ENCODE measurements around the gene ANO7. TPM values are rescaled to one million over a fixed set of nuclear protein-coding genes. Genes with fewer than 3 reads are reported as not detected.
A peak's percentile ranks its signal among the peaks of the same experiment; 100 is the strongest.

Gene ANO7
- total and polyA plus RNA-seq, 5 experiments from 2014 or later, result 0.16 to 0.77 (median 0.57) TPM; not detected in 2

DNA sequence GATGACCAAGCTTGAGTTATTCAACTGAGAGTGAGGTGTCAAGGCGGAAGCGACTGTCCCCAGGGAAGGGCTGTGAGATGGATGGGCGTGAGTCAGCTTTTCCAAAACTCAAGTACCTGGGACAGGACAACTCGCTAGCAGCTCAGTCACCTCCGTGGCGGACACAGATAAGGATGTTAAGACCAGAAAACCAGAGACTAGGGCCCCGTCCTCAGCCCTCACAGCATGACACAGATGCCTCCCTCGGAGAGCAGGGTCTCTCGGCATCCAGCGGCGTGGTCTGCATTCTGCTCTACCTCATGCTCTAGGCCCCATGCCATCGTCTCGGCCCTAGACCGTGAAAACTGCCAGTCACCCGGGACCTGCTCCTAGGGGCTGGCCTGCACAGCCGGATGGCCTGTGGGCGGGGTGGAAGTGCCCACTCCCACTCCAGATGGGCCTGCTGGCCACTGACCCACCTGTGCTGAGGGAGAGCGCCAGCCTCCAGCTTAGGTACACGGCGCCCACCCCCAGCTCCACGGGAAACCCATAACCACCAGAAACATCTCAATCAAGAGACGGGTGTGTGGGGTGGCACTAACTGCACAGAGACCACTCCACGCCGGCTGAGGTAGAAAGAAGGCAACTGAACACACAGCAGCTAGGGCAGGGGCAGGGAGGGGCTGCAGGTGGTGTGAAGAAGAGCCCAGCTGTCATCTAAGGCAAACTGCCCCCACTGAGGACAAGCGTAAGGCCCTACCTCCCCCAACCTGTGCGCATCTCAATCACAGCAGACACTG lies 39.8 kb downstream of the ANO7 start:
- H3K27me3 Mint-ChIP-seq, result no peaks in the 10 kb centered on the region
- DNase-seq, result no peak
- H3K4me3 Mint-ChIP-seq, result no peak overlapping the region
- ATAC-seq, result no peak
- POLR2A ChIA-PET, result no interaction called here
- peaks cover 0 to 12% (median 3%) of the 10 kb centered on the region in 4 donors for H3K4me1 Mint-ChIP-seq
- peaks cover 6 to 62% (median 22%) of the 10 kb centered on the region in 3 donors for H3K36me3 Mint-ChIP-seq
- peak overlapping the region in 1 of 10 donors; percentile 40 for H3K27ac Mint-ChIP-seq
- H3K9me3 Mint-ChIP-seq, result no peaks in the 10 kb centered on the region

DNA sequence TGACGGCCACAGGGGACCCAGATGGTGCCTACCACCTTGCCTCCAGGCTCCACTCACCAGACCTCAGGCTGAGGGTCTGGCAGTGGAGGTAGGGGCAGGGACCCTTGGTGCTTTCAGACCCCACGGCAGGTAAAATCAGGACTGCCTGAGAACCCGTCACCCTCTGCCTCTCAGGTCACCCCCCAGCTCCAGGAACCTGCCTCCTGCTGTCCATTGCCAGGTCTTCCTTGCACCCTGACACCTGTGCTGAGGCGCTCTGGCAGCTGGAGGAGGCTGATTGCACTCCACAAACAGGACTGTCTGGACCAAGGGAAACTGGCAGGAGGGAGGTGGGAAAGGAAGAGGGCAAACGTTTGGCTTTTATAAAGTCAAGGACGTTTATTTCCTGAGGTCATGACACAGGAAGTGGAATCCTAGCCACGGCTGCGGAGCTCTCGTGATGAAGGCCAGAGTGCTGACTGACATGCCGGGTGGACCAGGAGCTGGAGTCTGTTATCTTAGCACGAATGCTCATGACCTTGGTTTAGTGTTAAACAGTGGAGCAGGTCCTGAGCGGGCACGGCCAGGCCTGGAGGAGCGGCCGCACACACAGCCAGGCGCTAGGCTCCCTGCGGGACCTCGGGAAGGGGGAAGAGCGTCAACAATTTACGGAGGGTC lies 40.5 kb downstream of the ANO7 start:
- Mint-ChIP-seq H3K9me3 (no peaks in the 10 kb centered on the region), H3K4me3 (no peak overlapping the region), H3K27ac (no peak overlapping the region), H3K36me3 (peaks cover 6 to 69% (median 23%) of the 10 kb centered on the region in 3 donors), H3K27me3 (no peaks in the 10 kb centered on the region), H3K4me1 (peaks cover 0 to 10% (median 1%) of the 10 kb centered on the region in 4 donors)
- no peak for ATAC-seq
- POLR2A ChIA-PET, result no interaction called here
- no peak for DNase-seq

- H3K36me3 Mint-ChIP-seq, result peaks cover 6 to 77% (median 25%) of the 10 kb centered on the region in 3 donors
- H3K4me1 Mint-ChIP-seq, result peaks cover 0 to 2% (median under 1%) of the 10 kb centered on the region in 4 donors
- no peaks in the 10 kb centered on the region for H3K27me3 Mint-ChIP-seq
- H3K9me3 Mint-ChIP-seq, result no peaks in the 10 kb centered on the region
- no peak overlapping the region for H3K27ac Mint-ChIP-seq
- DNase-seq, result no peak
- no peak for ATAC-seq
- no peak overlapping the region for H3K4me3 Mint-ChIP-seq
- POLR2A ChIA-PET, result no interaction called here
Measured at GRCh38 chr2:241229563-241230401, 41.3 kb downstream of the ANO7 start.

GRCh38 chr2:241230435-241230834 lies 42.0 kb downstream of the ANO7 start:
- Mint-ChIP-seq H3K27me3 (no peaks in the 10 kb centered on the region), H3K4me1 (peaks cover 0 to 1% (median 0%) of the 10 kb centered on the region in 4 donors), H3K9me3 (no peaks in the 10 kb centered on the region), H3K27ac (no peak overlapping the region), H3K4me3 (no peak overlapping the region), H3K36me3 (peaks cover 6 to 84% (median 30%) of the 10 kb centered on the region in 3 donors)
- POLR2A ChIA-PET, result no interaction called here
- ATAC-seq, result no peak
- no peak for DNase-seq

DNA sequence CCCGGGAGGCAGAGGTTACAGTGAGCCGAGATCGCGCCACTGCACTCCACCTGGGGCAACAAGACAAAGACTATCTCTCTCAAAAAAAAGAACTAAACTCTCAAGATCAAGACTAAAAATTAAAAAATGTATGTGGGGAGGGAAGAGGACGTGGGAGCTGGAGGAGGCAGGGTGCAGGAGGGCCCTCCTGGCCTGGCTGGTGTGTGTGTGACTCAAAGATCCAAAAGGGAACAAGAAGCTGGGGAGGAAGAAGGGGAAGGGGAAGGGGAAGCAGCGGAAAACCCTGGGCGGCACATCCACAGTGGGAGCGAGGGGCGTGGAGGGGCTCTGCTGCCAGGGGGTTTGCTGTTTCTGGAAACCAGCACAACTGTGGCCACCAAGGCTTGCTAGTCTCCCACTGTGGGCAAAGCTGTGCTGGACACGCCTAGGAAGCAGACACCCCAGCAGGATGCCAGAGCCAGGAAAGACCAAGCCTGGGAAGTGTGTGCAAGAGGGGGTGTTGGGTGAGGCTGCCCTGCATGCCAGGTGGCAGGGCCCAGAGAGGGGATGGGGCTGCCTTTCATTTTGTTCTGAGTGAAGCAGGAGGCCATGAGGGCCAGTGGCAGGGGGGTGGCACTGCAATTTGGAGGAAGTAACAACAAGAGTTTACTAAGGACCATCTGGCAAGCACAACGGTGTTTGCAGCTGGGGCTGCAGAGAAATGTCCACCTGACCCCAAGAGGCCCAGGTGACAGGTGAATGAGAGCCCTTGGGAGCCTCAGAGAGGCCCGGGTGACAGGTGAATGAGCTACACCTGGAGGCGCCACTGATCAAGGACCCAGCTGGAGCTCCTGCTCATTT lies 44.5 kb downstream of the ANO7 start:
- no peak for ATAC-seq
- Mint-ChIP-seq H3K4me1 (peaks cover 0 to 1% (median 0%) of the 10 kb centered on the region in 4 donors), H3K36me3 (peaks cover 6 to 91% (median 38%) of the 10 kb centered on the region in 3 donors), H3K27me3 (no peaks in the 10 kb centered on the region), H3K27ac (peak overlapping the region in 1 of 10 donors; percentile 71), H3K9me3 (no peaks in the 10 kb centered on the region), H3K4me3 (no peak overlapping the region)
- no peak for DNase-seq
- POLR2A ChIA-PET, result interaction anchor here (0.7 to 0.8 kb wide), 2 partner anchors 83 to 98 kb away, joined by 4 read pairs; partner anchors contain the start of genes HDLBP and SEPTIN2

- Mint-ChIP-seq H3K4me3 (no peak overlapping the region), H3K27me3 (no peaks in the 10 kb centered on the region), H3K27ac (peak overlapping the region in 2 of 10 donors; percentile 37 to 43), H3K9me3 (no peaks in the 10 kb centered on the region), H3K36me3 (peaks cover 8 to 95% (median 41%) of the 10 kb centered on the region in 3 donors), H3K4me1 (peaks cover 0 to 1% (median 0%) of the 10 kb centered on the region in 4 donors)
- POLR2A ChIA-PET, result no interaction called here
- DNase-seq (no peak), ATAC-seq (no peak)
Measured at GRCh38 chr2:241234066-241234790, 45.8 kb downstream of the ANO7 start.

DNA sequence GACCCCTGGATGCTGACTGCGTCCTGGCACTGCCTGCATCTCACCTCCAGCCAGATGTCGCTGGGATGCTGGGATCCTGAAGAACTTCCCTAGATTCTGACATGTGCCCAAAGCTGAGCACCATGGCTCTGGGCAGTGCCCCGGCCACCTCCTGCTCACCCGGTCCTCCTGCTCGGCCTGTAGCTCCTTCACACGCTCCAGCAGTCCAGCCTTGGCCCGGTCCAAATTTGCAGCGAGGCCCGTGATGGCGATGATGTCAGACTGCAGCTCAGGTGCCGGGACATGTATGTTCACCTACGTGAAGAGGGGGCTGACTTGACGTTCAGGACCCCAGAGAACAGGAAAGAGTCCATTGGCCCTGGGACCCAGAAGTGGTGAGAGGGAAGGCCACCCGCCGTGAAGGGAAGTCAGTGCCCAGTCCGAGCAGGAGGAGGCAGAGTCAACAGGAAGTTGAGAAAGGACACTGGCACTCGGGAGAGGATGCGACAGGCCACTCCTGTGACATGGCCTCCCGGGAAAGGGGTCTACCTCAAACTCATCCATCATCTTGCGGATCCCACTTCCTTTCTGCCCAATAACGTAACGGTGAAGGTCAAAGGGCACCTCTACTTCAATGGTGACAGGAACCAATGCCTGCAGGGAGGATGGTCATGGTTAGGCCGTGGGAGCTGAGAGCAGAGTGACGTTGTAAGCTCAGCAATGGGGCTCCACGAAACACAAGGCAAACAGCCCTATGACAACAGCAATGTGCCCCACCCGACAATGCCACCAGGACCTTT lies 46.7 kb downstream of the ANO7 start:
- Mint-ChIP-seq H3K36me3 (peaks cover 10 to 98% (median 44%) of the 10 kb centered on the region in 3 donors), H3K9me3 (no peaks in the 10 kb centered on the region), H3K4me1 (peaks cover 0 to 1% (median 0%) of the 10 kb centered on the region in 4 donors), H3K27ac (peak overlapping the region in 1 of 10 donors; percentile 16), H3K27me3 (no peaks in the 10 kb centered on the region), H3K4me3 (no peak overlapping the region)
- POLR2A ChIA-PET, result no interaction called here
- no peak for DNase-seq
- ATAC-seq, result no peak

DNA sequence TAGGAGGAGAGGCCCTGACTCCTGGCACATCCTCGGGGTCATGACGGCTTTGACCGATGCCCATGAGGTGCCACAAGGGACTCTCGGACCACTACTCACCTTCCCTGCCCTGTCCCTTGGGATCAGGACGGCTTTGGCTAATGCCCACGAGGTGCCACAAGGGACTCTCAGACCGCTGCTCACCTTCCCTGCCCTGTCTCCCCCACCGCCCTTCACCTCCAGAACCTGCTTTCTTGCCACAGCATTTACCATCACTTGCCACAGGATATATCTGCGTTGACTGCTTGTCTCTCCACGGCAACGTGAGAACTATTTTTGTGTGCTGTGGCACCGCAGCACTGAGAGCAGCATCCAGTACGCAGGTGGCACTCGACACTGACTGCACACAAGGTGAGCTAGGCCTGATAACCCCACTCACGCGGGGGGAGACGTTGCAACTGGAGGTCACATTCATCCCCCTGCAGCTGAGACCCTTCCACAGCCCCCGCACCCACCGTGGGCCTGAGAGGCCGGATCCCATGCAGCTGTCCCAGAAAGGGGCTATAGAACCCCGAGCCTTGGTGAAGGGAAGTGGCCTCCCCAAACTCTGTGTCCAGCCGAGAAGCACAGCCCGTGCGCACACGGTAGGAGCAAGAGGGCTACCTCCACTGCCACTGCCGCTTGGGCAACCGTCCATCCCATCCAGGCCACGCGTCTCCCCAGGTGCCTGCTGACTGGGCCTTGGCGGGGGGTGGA lies 47.5 kb downstream of the ANO7 start:
- Mint-ChIP-seq H3K9me3 (no peaks in the 10 kb centered on the region), H3K27me3 (no peaks in the 10 kb centered on the region), H3K36me3 (peaks cover 10 to 98% (median 43%) of the 10 kb centered on the region in 3 donors), H3K27ac (peak overlapping the region in 1 of 10 donors; percentile 7), H3K4me3 (no peak overlapping the region), H3K4me1 (peaks cover 0 to 1% (median 0%) of the 10 kb centered on the region in 4 donors)
- ATAC-seq (no peak), DNase-seq (no peak)
- POLR2A ChIA-PET, result no interaction called here

GRCh38 chr2:241237047-241237446 lies 48.6 kb downstream of the ANO7 start:
- no peaks in the 10 kb centered on the region for H3K27me3 Mint-ChIP-seq
- H3K4me3 Mint-ChIP-seq, result no peak overlapping the region
- no peak for DNase-seq
- no peak for ATAC-seq
- H3K36me3 Mint-ChIP-seq, result peaks cover 5 to 97% (median 42%) of the 10 kb centered on the region in 3 donors
- peak overlapping the region in 1 of 10 donors; percentile 25 for H3K27ac Mint-ChIP-seq
- H3K9me3 Mint-ChIP-seq, result no peaks in the 10 kb centered on the region
- POLR2A ChIA-PET, result no interaction called here
- peaks cover 0 to 1% (median 0%) of the 10 kb centered on the region in 4 donors for H3K4me1 Mint-ChIP-seq

DNA sequence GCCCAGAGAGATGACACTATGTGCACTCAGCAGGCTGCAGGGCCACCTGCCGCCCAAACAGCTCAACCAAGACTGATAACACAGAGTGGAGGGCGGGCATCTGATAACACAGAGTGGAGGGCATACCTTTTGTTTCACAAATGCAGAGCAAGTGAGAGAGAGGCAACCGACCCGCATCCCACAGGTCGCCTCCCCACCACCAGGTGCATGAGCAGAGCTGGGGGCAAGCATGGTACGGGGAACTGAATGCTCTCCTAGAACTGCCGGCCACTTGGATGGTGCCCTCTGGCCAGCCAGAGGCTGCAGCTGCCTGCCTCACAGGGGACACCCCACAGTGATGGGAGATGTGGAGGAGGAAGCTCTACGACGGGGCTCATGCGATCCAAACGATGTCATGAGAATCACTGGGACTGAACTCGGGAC lies 49.5 kb downstream of the ANO7 start:
- H3K4me1 Mint-ChIP-seq, result peaks cover 0 to 2% (median 0%) of the 10 kb centered on the region in 4 donors
- no peak overlapping the region for H3K4me3 Mint-ChIP-seq
- DNase-seq, result no peak
- H3K36me3 Mint-ChIP-seq, result peaks cover 11 to 98% (median 49%) of the 10 kb centered on the region in 3 donors
- no peaks in the 10 kb centered on the region for H3K27me3 Mint-ChIP-seq
- no peaks in the 10 kb centered on the region for H3K9me3 Mint-ChIP-seq
- no peak for ATAC-seq
- POLR2A ChIA-PET, result no interaction called here
- H3K27ac Mint-ChIP-seq, result no peak overlapping the region

All from naive thymus-derived CD8-positive, alpha-beta T cell (primary cell).